IPS DF 19.7 (cell line): ENCODE measurements around the gene TMEM150C.
"Not testable (repeated sequence)": the region's sequence is repeated elsewhere in the genome, so short reads cannot be mapped to it uniquely, and the experiment has no call there.

ENCODE experiments used
- DNase-seq: peaks from one replicate; pipeline ENCODE4 v3.0.0-alpha.2; 2013; ENCODE audit warnings: low read depth, low spot score

The TMEM150C gene

DNA sequence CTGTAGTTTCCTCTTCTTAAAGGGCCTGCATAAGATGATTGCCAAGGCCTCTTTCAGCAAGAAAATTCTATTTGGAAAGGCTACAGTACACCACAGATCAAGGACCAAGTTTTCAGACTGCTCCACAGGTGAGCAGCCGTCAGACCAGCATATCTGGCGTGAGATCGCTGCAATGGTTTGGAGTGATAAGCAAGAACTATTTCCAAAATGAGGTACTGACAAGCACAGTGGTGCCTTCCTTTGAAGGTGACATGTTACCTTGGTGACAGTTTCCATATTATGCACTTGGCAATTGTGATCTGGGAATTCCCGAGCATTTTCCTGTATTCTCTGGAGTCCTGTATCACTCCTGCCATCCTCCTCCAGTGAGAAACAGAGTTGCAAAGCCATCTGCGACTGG, 7.3 kb upstream of the TMEM150C start:
- no peak for DNase-seq

DNA sequence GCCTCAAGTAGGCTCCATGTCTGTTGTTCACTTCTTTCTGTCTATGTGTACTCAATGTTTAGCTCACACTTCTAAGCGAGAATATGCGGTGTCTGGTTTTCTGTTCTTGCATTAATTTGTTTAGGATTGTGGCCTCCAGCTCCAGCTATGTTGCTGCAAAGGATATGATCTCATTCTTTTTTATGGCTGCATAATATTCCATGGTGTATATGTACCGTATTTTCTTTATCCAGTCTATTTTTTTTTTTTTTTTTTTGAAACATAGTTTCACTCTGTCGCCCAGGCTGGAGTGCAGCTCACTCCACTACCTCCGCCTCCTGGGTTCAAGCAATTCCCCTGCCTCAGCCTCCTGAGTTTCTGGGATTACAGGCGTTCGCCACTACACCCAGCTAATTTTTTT, 5.7 kb upstream of the TMEM150C start:
- DNase-seq = no peak

GRCh38 chr4:82562564-82562854, 721 bp upstream of the TMEM150C start:
- DNase-seq = no peak

DNA sequence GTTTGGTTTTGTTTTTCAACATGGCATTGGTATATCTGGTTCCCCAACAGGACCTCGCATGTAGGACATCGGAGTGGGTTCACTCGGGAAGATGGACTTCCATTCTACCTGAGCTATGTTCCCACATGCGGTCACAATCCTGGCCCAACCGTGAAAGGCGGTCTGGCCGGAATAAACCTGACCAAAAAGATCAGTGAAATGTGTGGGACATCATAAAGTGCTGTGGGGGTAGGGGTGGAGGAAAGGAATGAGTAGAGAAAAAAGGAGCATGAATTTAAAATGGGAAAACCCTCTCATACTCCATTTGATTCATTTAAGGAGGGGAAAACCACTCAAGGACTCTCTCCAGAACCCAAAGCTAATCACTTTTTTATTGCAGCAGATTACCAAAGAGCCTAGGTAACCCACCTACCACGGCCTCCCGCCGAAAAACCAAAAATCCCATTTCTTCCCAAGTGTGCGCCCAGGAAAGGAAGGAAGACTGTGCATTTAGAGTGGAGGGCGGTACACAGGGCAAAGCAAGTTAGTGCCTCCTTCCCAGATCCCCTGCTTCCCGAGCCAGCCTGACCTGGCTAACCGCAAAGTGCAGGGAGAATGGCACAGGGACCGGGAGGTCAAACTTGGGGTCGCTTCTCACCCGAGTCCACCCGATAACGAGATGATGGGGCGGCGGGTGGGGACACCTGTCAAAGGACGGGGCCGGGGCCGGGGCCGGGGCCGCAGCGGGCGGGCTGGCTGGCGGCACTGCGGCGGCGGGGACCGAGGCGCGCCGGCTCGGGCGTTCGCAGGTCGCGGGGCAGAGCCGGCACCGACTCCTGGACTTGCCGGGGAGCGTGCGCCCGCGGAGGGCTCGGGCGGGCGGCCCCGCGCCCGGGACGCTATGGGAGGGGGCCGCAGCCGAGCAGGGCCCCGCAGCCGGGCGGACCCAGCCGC, 669 bp downstream of the TMEM150C start:
- no peak for DNase-seq

DNA sequence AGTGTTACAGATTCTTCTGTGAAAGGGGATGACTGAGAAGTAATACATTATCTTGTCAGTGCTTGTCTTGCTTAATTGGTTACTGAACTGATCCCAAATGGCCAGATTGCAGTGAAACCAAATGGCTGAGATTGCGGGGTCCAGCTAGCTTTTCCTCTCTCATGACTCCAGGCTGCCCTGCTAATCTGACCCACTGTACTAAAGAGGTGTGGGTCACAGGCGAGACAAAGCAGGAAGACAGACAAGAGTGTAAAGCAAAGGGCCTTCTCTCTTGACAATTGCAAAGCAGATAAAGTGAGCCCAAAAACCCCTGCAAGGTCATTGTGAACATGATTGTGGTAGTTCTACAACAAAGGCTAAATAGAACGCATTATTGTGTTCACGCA, 2.1 kb downstream of the TMEM150C start:
- DNase-seq = no peak

DNA sequence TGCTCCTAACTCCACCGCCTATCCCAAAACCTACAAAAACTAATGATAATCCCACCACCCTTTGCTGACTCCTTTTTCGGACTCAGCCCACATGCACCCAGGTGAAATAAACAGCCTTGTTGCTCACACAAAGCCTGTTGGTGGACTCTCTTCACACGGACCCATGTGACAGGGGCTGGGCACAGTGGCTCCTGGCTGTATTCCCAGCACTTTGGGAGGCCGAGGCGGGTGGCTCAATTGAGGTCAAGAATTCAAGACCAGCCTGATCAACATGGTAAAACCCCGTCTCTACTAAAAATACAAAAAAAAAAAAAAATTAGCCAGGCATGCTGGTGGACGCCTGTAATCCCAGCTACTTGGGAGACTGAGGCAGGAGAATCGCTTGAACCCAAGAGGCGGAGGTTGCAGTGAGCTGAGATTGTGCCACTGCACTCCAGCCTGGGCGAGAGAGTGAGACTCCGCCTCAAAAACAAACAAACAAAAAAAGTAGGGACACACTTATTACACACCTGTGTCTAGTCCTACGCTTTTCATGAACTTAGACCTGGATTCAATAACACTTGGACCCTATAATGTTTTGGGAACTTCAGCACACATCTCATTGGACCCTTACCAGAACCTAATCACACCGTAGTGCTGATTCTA, 2.6 kb downstream of the TMEM150C start:
- DNase-seq = not testable (repeated sequence)

- no peak for DNase-seq
Observed at GRCh38 chr4:82555276-82555675, 6.5 kb downstream of the TMEM150C start.

- DNase-seq = no peak
Observed at GRCh38 chr4:82553020-82553419, 8.8 kb downstream of the TMEM150C start.

- no peak for DNase-seq
Observed at GRCh38 chr4:82551734-82552133, 10.1 kb downstream of the TMEM150C start.

DNA sequence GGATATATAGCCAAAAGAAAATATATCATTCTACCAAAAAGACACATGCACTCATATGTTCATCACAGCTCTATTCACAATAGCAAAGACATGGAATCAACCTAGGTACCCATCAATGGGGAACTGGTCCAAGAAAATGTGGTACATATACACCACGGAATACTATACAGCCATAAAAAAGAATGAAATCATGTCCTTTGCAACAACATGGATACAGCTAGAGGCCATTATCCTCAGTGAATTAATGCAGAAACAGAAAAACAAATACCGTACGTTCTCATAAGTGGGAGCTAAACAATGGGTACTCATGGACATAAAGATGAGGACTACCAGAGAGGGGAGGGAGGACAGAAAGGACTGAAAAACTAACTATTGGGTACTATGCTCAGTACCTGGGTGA, 13.9 kb downstream of the TMEM150C start:
- DNase-seq = not testable (repeated sequence)

GRCh38 chr4:82543131-82543530, 18.7 kb downstream of the TMEM150C start:
- no peak for DNase-seq

DNA sequence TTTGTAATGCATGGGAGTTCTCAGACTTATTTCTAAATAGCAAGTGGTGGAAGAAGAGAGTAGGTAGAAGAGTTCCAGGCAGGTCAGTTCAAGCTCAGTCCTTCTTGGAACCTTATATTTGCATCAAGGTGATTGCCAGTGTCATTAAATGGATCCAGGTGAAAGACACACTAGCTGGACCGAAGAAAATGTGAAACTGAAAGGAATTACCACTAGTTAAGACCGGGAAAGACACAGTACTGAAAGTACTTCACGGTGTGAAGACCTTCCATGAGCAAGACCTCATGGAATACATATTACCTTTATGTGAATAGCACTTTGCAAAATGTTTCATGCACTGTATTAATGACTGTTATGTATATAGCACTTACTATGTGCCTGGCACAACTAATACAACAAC, 19.1 kb downstream of the TMEM150C start:
- no peak for DNase-seq

DNA sequence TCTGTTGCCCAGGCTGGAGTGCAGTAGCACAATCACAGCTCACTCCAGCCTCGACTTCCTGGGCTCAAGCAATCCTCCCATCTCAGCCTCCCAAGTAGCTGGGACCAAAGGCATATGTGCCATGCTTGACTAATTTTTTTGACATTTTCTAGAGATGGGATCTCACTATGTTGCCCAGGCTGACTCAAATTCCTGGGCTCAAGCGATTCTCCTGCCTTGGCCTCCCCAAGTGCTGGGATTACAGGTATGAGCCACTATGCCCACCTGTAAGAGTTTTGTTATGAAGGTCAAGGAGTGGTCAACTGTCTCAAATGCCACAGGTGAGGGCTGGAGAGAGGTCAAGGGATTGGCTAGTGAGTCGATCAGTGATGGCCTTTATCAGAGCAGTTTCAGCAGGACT, 32.5 kb downstream of the TMEM150C start:
- DNase-seq = no peak

GRCh38 chr4:82528868-82529267, 32.9 kb downstream of the TMEM150C start:
- no peak for DNase-seq

- DNase-seq = no peak
Observed at GRCh38 chr4:82528074-82528473, 33.7 kb downstream of the TMEM150C start.

- no peak for DNase-seq
Observed at GRCh38 chr4:82525307-82525911, 36.4 kb downstream of the TMEM150C start.

DNA sequence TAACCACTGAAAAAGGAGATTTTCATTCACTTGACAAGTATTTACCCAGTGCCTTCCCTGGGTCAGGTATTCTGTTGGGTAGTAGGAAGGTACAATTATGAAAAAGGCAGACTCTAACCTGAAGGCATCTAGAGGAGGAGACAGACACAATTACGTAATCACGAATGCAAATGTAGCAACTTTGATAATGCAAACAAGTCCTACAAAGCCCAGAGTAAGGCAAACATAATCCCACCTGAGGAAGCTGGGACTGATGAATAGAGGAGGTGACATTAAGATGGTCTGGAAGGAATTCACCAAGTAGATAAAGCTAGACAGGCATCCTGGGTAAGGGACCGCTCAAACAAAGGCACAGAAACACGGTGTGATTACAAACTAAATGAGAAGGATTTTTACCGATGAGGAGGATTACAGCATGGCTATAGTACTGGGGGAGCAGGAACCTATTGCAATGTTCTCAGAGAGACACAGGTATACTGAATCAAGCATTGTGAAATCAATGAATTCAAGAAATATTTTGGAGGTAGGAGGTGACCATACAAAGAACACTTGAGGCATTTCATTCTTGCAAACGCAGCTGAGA, 37.1 kb downstream of the TMEM150C start:
- DNase-seq = no peak

- DNase-seq = no peak
Observed at GRCh38 chr4:82523179-82523578, 38.6 kb downstream of the TMEM150C start.

DNA sequence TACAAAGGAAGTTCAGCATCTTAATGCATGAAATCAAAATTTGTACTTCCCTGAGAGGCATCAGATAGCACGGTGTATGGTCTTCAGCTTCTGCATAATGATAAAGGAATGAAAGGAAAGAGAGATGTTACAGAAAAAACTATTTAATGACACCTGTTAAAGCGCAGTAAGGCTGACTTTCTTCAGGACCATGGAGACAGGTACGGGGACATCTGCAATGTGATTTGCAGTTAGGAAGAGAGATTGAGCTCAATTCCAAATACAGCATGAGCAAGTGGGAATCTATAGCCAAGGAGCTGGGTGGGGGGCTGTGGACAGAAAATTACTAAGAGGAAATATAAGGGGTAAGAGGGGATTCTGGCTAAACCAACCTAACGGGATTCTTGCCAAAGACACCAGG, 39.3 kb downstream of the TMEM150C start:
- no peak for DNase-seq

DNA sequence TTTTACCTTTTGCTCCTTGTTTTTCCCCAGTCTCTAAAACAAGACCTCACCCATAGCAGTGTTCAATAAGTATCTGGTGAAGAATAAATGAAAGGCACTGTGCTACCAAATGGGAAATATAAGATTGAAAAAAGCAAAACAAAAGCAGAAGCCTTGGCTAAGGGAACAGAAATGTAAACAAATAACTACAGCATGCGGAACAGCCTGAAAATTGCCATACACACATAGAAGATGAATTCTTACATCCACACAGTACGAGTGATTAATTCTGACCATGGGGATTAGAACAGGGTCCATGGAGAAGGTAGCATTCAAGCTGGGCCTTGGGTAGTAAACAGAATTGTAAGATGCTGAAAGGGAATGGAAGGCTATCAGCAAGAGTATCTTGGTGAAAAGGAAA, 40.5 kb downstream of the TMEM150C start:
- no peak for DNase-seq

GRCh38 chr4:82519776-82520175, 42.0 kb downstream of the TMEM150C start:
- DNase-seq = no peak

DNA sequence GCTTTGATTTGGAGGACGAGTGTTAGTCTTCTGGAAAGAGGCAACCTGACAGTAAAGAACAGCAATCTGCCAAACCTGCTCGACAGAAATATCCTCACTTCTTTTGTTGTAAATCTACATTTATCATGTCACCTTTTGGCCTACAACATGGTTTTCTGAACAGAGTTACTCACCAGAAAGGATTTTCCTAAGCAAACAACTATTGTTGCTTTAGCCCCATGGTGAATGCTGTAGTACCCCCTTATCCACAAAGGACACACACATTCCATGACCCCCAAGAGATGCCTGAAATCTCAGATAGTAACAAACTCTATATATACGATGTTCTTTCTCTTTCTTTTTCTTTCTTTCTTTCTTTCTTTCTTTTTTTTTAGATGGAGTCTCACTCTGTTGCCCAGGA, 42.7 kb downstream of the TMEM150C start:
- no peak for DNase-seq

DNA sequence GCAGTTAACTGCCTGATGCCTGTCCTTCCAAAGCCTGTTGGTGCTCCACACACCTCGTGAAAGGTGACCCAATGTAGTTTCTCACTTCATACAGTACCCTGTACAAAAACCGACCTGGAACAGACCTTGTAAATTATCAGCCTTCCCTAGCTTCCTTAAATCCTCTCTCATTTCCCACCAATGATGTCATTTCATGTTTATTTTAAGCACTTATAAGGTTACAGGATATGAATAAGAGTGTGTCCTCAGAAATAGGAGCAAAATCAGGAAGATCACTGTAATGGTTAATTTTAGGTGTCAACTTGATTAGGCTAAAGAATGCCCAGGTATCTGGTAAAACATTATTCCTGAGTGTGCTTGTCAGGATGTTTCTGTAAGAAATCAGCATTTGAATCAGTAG, 44.7 kb downstream of the TMEM150C start:
- no peak for DNase-seq
